ENCODE data around the gene OSTM1. TPM values are rescaled to one million over a fixed set of nuclear protein-coding genes. Genes with fewer than 3 reads are reported as not detected.
"Not testable (repeated sequence)": the region's sequence is repeated elsewhere in the genome, so short reads cannot be mapped to it uniquely, and the experiment has no call there.

OSTM1 gene
- polyA plus RNA-seq, 4 donors: 26.8 to 33.5 (median 32.8) TPM

GRCh38 chr6:108027056-108027455 lies 47.5 kb downstream of the OSTM1 start:
- DNase-seq (ENCODE audit: low read depth in 4 of 4, low spot score in 3 of 4): no peak

GRCh38 chr6:108024427-108025073 lies 50.0 kb downstream of the OSTM1 start:
- DNase-seq (ENCODE audit: low read depth in 4 of 4, low spot score in 3 of 4): no peak

- no peak for DNase-seq (ENCODE audit: low read depth in 4 of 4, low spot score in 3 of 4)
These were observed 53.9 kb downstream of the OSTM1 start for GRCh38 chr6:108020472-108021116.

- DNase-seq (ENCODE audit: low read depth in 4 of 4, low spot score in 3 of 4): not testable (repeated sequence)
These were observed 58.3 kb downstream of the OSTM1 start for GRCh38 chr6:108016283-108016682.

GRCh38 chr6:108013787-108014439 lies 60.6 kb downstream of the OSTM1 start:
- no peak for DNase-seq (ENCODE audit: low read depth in 4 of 4, low spot score in 3 of 4)

- no peak for DNase-seq (ENCODE audit: low read depth in 4 of 4, low spot score in 3 of 4)
These were observed 64.6 kb downstream of the OSTM1 start for GRCh38 chr6:108009894-108010293.

GRCh38 chr6:108009258-108009657 lies 65.3 kb downstream of the OSTM1 start:
- DNase-seq (ENCODE audit: low read depth in 4 of 4, low spot score in 3 of 4): not testable (repeated sequence)

- DNase-seq (ENCODE audit: low read depth in 4 of 4, low spot score in 3 of 4): no peak
These were observed 66.2 kb downstream of the OSTM1 start for GRCh38 chr6:108008363-108008762.

GRCh38 chr6:108005961-108006360 lies 68.6 kb downstream of the OSTM1 start:
- DNase-seq (ENCODE audit: low read depth in 4 of 4, low spot score in 3 of 4): no peak

GRCh38 chr6:108004861-108005260 lies 69.7 kb downstream of the OSTM1 start:
- no peak for DNase-seq (ENCODE audit: low read depth in 4 of 4, low spot score in 3 of 4)

- no peak for DNase-seq (ENCODE audit: low read depth in 4 of 4, low spot score in 3 of 4)
These were observed 71.9 kb downstream of the OSTM1 start for GRCh38 chr6:108002365-108003221.

GRCh38 chr6:108001696-108002231 lies 72.8 kb downstream of the OSTM1 start:
- DNase-seq (ENCODE audit: low read depth in 4 of 4, low spot score in 3 of 4): no peak

GRCh38 chr6:108000259-108000658 lies 74.3 kb downstream of the OSTM1 start:
- not testable (repeated sequence) for DNase-seq (ENCODE audit: low read depth in 4 of 4, low spot score in 3 of 4)

- no peak for DNase-seq (ENCODE audit: low read depth in 4 of 4, low spot score in 3 of 4)
These were observed 75.2 kb downstream of the OSTM1 start for GRCh38 chr6:107999341-107999740.

- DNase-seq (ENCODE audit: low read depth in 4 of 4, low spot score in 3 of 4): no peak
These were observed 82.6 kb downstream of the OSTM1 start for GRCh38 chr6:107991772-107992550.

Other genes with a start within 250 kb of the OSTM1 start
- gene SEC63, start 116.5 kb downstream of the OSTM1 start, polyA plus RNA-seq (ENCODE audit: insufficient read length in 4 of 4): 100 to 1,000 TPM in 3 of 4 donors, 10 to 100 TPM in 1; 94.3 to 143 (median 141) TPM
- under 1 TPM in 1 of 4 donors, not detected in 3; 0.07 TPM for gene NR2E1, start 91.3 kb upstream of the OSTM1 start, polyA plus RNA-seq (ENCODE audit: insufficient read length in 4 of 4)
- 100 to 1,000 TPM; 238 to 277 (median 270) TPM for gene SNX3, start 186.3 kb upstream of the OSTM1 start, polyA plus RNA-seq (ENCODE audit: insufficient read length in 4 of 4)
- gene AFG1L, start 220.3 kb upstream of the OSTM1 start, polyA plus RNA-seq (ENCODE audit: insufficient read length in 4 of 4): 1 to 10 TPM; 7.6 to 9.8 (median 7.7) TPM